Lung (tissue), 12 donors: ENCODE data around the gene CD200R1. TPM values are rescaled to one million over a fixed set of nuclear protein-coding genes. Genes with fewer than 3 reads are reported as not detected.

ENCODE experiments used
- ATAC-seq: fragments of 200-7000 bp; cut with Tn5 transposase; one replicate; pipeline ENCODE4 v1.9.1; 2020; ENCODE audit warnings: moderate number of reproducible peaks; ENCODE audit not compliant: insufficient read depth, low FRiP score
- DNase-seq, 3 donors: peaks; one replicate each; pipeline ENCODE4 v3.0.0-alpha.2; 2013 to 2017
- H3K27ac ChIP-seq, 2 donors: one replicate each; pipeline ENCODE4 v1.5.1; 2013; ENCODE audit warnings: mild to moderate bottlenecking in 2 of 2, moderate library complexity in 2 of 2, control low read depth in 1 of 2, inconsistent platforms in 1 of 2, low read depth in 1 of 2, low read length in 1 of 2
- H3K27me3 ChIP-seq, 3 donors: one replicate each; pipeline ENCODE4 v1.5.1; 2013; ENCODE audit warnings: low read length in 2 of 3; ENCODE audit not compliant: control insufficient read depth in 3 of 3, insufficient read depth in 3 of 3
- H3K36me3 ChIP-seq, 4 donors: one replicate each; pipeline ENCODE4 v1.5.1; 2013; ENCODE audit warnings: low read length in 4 of 4, mild to moderate bottlenecking in 1 of 4, moderate library complexity in 1 of 4; ENCODE audit not compliant: control insufficient read depth in 4 of 4, insufficient read depth in 4 of 4
- H3K4me1 ChIP-seq, 5 donors: one replicate each; pipeline ENCODE4 v1.5.1; 2013; ENCODE audit warnings: low read length in 5 of 5, mild to moderate bottlenecking in 2 of 5, moderate library complexity in 1 of 5; ENCODE audit not compliant: control insufficient read depth in 5 of 5, insufficient read depth in 5 of 5
- H3K4me3 ChIP-seq: one replicate; pipeline ENCODE4 v1.5.1; 2013; ENCODE audit warnings: mild to moderate bottlenecking, control low read depth, moderate library complexity
- H3K9ac ChIP-seq, 2 donors: one replicate each; pipeline ENCODE4 v1.5.1; 2013; ENCODE audit warnings: low read length in 2 of 2, control low read depth in 1 of 2; ENCODE audit not compliant: insufficient read depth in 1 of 2
- H3K9me3 ChIP-seq, 4 donors: one replicate each; pipeline ENCODE4 v1.5.1; 2013; ENCODE audit warnings: low read length in 3 of 4, mild to moderate bottlenecking in 1 of 4, moderate library complexity in 1 of 4; ENCODE audit not compliant: control insufficient read depth in 4 of 4, insufficient read depth in 3 of 4
- CTCF ChIP-seq: IDR thresholded peaks from 2 replicates; pipeline ENCODE4 v1.5.1; 2012; ENCODE audit warnings: mild to moderate bottlenecking; ENCODE audit errors: control extremely low read depth, extremely low read depth
- WGBS, 2 donors: extraction: QIAGEN DNeasy Blood & Tissue Kit; methylation state at CpG; one replicate each; pipeline ENCODE4 v1.1.7; 2013; 5-methylcytosine and 5-hydroxymethylcytosine counted together
- polyA plus RNA-seq, 2 donors: library from polyadenylated mRNA; stranded (reverse); fragments of 200-250 nt; gene quantifications; one replicate each; pipeline ENCODE4 v1.2.1, GENCODE V29; 2013
- total RNA-seq, 2 donors: library from RNA; depleted of rRNA in 1 of 2; stranded (reverse); fragments of >200 nt in 1 of 2; gene quantifications; one replicate each; pipeline ENCODE4 v1.2.1, GENCODE V29; 2014 to 2021
- donor health status: control.
- donor health status: control.
- donor health status: Bipolar disorder and iron deficiency.
- donor health status: healthy.
- donor health status: DM: yes; HTN: yes; CAD: no.

Gene CD200R1
- total and polyA plus RNA-seq, 4 donors: 0.22 to 2.2 (median 0.58) TPM

- DNase-seq (no peak), ATAC-seq (no peak)
- no peaks in the 10 kb centered on the region for H3K9me3 ChIP-seq
- H3K9ac ChIP-seq: no peak overlapping the region
- H3K4me3 ChIP-seq: no peak overlapping the region
- peaks cover 0 to 28% (median 4%) of the 10 kb centered on the region in 3 donors for H3K27me3 ChIP-seq
- 62 to 81% methylated on average over 5 of the region's 5 CpGs for WGBS, 2 donors
- no peak overlapping the region for H3K27ac ChIP-seq
- TF ChIP-seq CTCF: no peak
- peaks cover 0 to 6% (median 0%) of the 10 kb centered on the region in 5 donors for H3K4me1 ChIP-seq
- H3K36me3 ChIP-seq: no peaks in the 10 kb centered on the region
Observed at GRCh38 chr3:112973325-112974177, 1.4 kb downstream of the CD200R1 start.

GRCh38 chr3:112972158-112972557 lies 2.7 kb downstream of the CD200R1 start:
- H3K36me3 ChIP-seq: no peaks in the 10 kb centered on the region
- H3K27me3 ChIP-seq: peaks cover 0 to 32% (median 4%) of the 10 kb centered on the region in 3 donors
- no peaks in the 10 kb centered on the region for H3K9me3 ChIP-seq
- H3K4me1 ChIP-seq: peaks cover 0 to 6% (median 0%) of the 10 kb centered on the region in 5 donors
- H3K4me3 ChIP-seq: no peak overlapping the region
- no peak overlapping the region for H3K27ac ChIP-seq
- DNase-seq: no peak
- H3K9ac ChIP-seq: no peak overlapping the region
- TF ChIP-seq CTCF: no peak
- ATAC-seq: no peak

GRCh38 chr3:112967828-112968227 lies 7.1 kb downstream of the CD200R1 start:
- no peak overlapping the region for H3K9ac ChIP-seq
- DNase-seq (no peak), ATAC-seq (no peak)
- H3K4me3 ChIP-seq: no peak overlapping the region
- H3K9me3 ChIP-seq: peaks cover 0 to 6% (median 2%) of the 10 kb centered on the region in 4 donors
- TF ChIP-seq CTCF: no peak
- H3K4me1 ChIP-seq: no peaks in the 10 kb centered on the region
- WGBS, 2 donors: 38 to 48% methylated on average over 1 of the region's 1 CpG
- no peak overlapping the region for H3K27ac ChIP-seq
- peaks cover 0 to 28% (median 4%) of the 10 kb centered on the region in 3 donors for H3K27me3 ChIP-seq
- no peaks in the 10 kb centered on the region for H3K36me3 ChIP-seq
